ENCODE measurements around the gene LIMS1. TPM values are rescaled to one million over a fixed set of nuclear protein-coding genes. Genes with fewer than 3 reads are reported as not detected.

LIMS1 gene
- total and polyA plus RNA-seq, 10 donors: 8.9 to 104 (median 61.2) TPM

- 78 to 93% (median 89%) methylated on average over 7 of the region's 7 CpGs for WGBS, 5 donors
- H3K27ac ChIP-seq: no peak overlapping the region
- H3K4me1 ChIP-seq: peaks cover 0 to 66% (median 27%) of the 10 kb centered on the region in 6 donors
- no peak for TF ChIP-seq POLR2AphosphoS5 (IDR thresholded peaks at IDR 0.05)
- no peak for TF ChIP-seq CTCF (IDR thresholded peaks at IDR 0.05 in 8 of 11, conservative IDR thresholded peaks at IDR 0.05 in 3 of 11)
- TF ChIP-seq POLR2A (IDR thresholded peaks at IDR 0.05): no peak
- peaks cover 0 to 17% (median 0%) of the 10 kb centered on the region in 7 donors for H3K27me3 ChIP-seq (replicated peaks in 1 of 7)
- DNase-seq: no peak
- no peaks in the 10 kb centered on the region for H3K36me3 ChIP-seq
- H3K4me3 ChIP-seq: no peak overlapping the region
- intact Hi-C loops (cut with DNase I; ENCODE audit: low total_unique reads): no loop called here
- no peaks in the 10 kb centered on the region for H3K9me3 ChIP-seq
These were observed 36.1 kb downstream of the LIMS1 start for GRCh38 chr2:108570416-108570815.

DNA sequence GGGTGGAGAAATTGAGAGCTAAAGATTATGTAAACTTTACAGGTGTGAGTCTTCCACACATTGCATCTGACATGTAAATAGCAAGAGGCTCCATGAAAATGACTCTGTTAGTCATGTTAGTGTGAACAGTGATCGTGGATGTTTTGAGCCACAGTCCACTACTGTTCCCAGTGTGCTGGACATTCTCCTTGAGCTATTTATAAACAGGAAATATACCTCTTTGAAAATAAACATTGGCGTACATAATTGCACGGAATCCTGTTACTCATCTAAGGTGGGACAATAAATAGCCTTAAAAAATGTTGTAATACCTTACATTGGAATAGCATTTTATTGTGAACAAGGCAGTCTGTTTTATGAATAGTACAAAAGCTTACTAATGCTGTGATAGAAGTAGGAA is 37.0 kb downstream of the LIMS1 start:
- Histone ChIP-seq H3K27ac (no peak overlapping the region), H3K4me3 (no peak overlapping the region), H3K27me3 (replicated peaks in 1 of 7) (peaks cover 0 to 26% (median 0%) of the 10 kb centered on the region in 7 donors), H3K4me1 (peaks cover 0 to 66% (median 23%) of the 10 kb centered on the region in 6 donors), H3K9me3 (no peaks in the 10 kb centered on the region), H3K36me3 (no peaks in the 10 kb centered on the region)
- no peak for DNase-seq
- 78 to 88% (median 84%) methylated on average over 3 of the region's 3 CpGs for WGBS, 5 donors
- TF ChIP-seq CTCF (IDR thresholded peaks at IDR 0.05 in 8 of 11, conservative IDR thresholded peaks at IDR 0.05 in 3 of 11) (no peak), POLR2A (IDR thresholded peaks at IDR 0.05) (no peak), POLR2AphosphoS5 (IDR thresholded peaks at IDR 0.05) (no peak)
- intact Hi-C loops (cut with DNase I; ENCODE audit: low total_unique reads): no loop called here

- H3K27me3 ChIP-seq (replicated peaks in 1 of 7): peaks cover 0 to 31% (median 0%) of the 10 kb centered on the region in 7 donors
- intact Hi-C loops (cut with DNase I; ENCODE audit: low total_unique reads): no loop called here
- H3K27ac ChIP-seq: no peak overlapping the region
- no peaks in the 10 kb centered on the region for H3K9me3 ChIP-seq
- no peaks in the 10 kb centered on the region for H3K36me3 ChIP-seq
- peaks cover 0 to 72% (median 24%) of the 10 kb centered on the region in 6 donors for H3K4me1 ChIP-seq
- whole genome bisulfite sequencing, 5 donors: 61 to 76% (median 67%) methylated on average over 3 of the region's 3 CpGs
- TF ChIP-seq CTCF (IDR thresholded peaks at IDR 0.05 in 8 of 11, conservative IDR thresholded peaks at IDR 0.05 in 3 of 11) (no peak), POLR2AphosphoS5 (IDR thresholded peaks at IDR 0.05) (no peak), POLR2A (IDR thresholded peaks at IDR 0.05) (no peak)
- no peak overlapping the region for H3K4me3 ChIP-seq
- no peak for DNase-seq
These were observed 38.8 kb downstream of the LIMS1 start for GRCh38 chr2:108573061-108573460.

- H3K4me3 ChIP-seq: no peak overlapping the region
- peaks cover 3 to 79% (median 30%) of the 10 kb centered on the region in 6 donors for H3K4me1 ChIP-seq
- TF ChIP-seq POLR2AphosphoS5 (IDR thresholded peaks at IDR 0.05) (no peak), CTCF (IDR thresholded peaks at IDR 0.05 in 8 of 11, conservative IDR thresholded peaks at IDR 0.05 in 3 of 11) (no peak)
- H3K36me3 ChIP-seq: no peaks in the 10 kb centered on the region
- intact Hi-C loops (cut with DNase I; ENCODE audit: low total_unique reads): no loop called here
- 66 to 86% (median 81%) methylated on average over 2 of the region's 2 CpGs for WGBS, 5 donors
- H3K27me3 ChIP-seq (replicated peaks in 1 of 7): peaks cover 0 to 31% (median 0%) of the 10 kb centered on the region in 7 donors
- no peak overlapping the region for H3K27ac ChIP-seq
- no peak for DNase-seq
- no peaks in the 10 kb centered on the region for H3K9me3 ChIP-seq
These were observed 40.1 kb downstream of the LIMS1 start for GRCh38 chr2:108574332-108574731.
